HG02852 (cell line): ENCODE data around the gene PPP1CA.

ENCODE experiments used
- ATAC-seq: cut with Tn5 transposase; IDR thresholded peaks from one replicate; pipeline ENCODE4 v1.9.1; 2021; ENCODE audit warnings: mild to moderate bottlenecking, moderate library complexity; ENCODE audit not compliant: unreplicated experiment

Gene PPP1CA

GRCh38 chr11:67353317-67354074 lies 48.2 kb downstream of the PPP1CA start, which contains the start of gene POLD4:
Gene POLD4, minus strand, starts transcription at chr11:67353546. Its CDS starts 147 bp downstream, at chr11:67353399.
- ATAC-seq = peak; percentile 79

GRCh38 chr11:67352546-67353316 lies 48.9 kb downstream of the PPP1CA start:
- peak; percentile 10 for ATAC-seq

DNA sequence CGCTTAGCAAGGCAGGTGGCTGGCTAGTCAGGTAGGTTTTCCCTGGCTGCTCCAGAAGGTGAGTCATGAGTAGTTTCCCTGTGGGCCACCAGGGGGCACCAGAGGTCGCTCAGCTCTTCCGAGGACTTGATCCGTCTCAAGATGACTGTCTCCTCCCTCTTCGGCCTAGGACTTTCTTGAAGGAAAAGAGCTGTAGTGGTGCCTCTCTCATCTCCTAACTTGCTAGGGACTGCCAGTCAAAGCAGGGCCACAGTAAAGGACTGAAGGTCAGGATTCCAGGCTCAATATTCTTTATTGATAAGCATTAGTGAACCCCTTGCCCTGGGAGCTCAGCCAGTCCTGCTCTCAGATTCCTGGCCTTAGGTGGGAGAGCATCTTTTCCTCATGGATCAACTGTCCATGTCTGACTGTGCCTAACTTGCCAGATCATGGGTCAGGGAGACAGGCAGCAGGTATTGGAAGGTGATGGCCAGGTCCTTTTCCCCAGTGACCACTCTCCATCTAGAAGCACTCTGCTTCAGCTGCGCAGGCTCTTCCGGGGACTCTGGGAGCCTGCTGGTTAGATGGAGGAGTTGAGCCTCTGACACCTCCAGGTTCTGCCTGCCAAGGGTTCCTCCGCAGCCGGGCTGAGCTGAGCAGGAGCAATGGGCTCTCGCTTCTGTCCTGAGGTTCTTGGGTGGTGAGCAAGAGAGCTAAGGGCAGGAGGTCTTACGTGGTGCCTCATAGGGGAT lies 50.2 kb downstream of the PPP1CA start:
- no peak for ATAC-seq

GRCh38 chr11:67349928-67350465 lies 51.7 kb downstream of the PPP1CA start:
- no peak for ATAC-seq

GRCh38 chr11:67349457-67349856 lies 52.2 kb downstream of the PPP1CA start:
- no peak for ATAC-seq

- no peak for ATAC-seq
Measured at GRCh38 chr11:67349036-67349435, 52.6 kb downstream of the PPP1CA start.
